Heart left ventricle (tissue), 13 donors: ENCODE results near the gene RPRD1B.

Experiments used
- POLR2A ChIP-seq, 2 donors: fragments of 450-650 bp; IDR thresholded peaks; one replicate each; pipeline ENCODE4 v1.6.1; 2017; ENCODE audit warnings: antibody characterized with exemption in 2 of 2, mild to moderate bottlenecking in 2 of 2, moderate library complexity in 2 of 2
- TF ChIP-seq, protein P1 (sequence below), 12 donors: fragments of 200-600 bp; sonication (generic) in 4 of 12; IDR thresholded peaks; one replicate each; pipeline versions ENCODE4 v1.5.0 to v1.8.0; 2018 to 2022; ENCODE audit warnings: antibody characterized with exemption in 12 of 12, mild to moderate bottlenecking in 5 of 12
- donor health status: ischemic (EF 13 %, LVEDD 7.1; RV severe dilation, severe dysfunction).
- donor health status: DM: no; HTN: yes; CAD: no.
- donor health status: DM: no; HTN: no; CAD: no.
- donor health status: ischemic (EF 25% LVEDD 6.9; RV normal size, moderate dysfunction).
- donor health status: ischemic (EF 25% LVEDD 5.7; RV mildly dilated, moderate dysfunction).
- donor health status: ischemic (EF 35%, LVEDD 5.7; RV mildly dilated, moderate dysfunction).
- donor health status: nonischemic (EF 11% LVEDD 7.7; RV severe dilation, severe dysfunction).
- donor health status: DM: yes; HTN: yes; CAD: no.
- donor health status: PGD.
- donor health status: ischemic (EF 29% LVEDD 5.4; RV normal size, mild dysfunction).
- donor health status: nonischemic (EF 23%, LVEDD 6.1; RV moderate dilation, normal function).

DNA sequence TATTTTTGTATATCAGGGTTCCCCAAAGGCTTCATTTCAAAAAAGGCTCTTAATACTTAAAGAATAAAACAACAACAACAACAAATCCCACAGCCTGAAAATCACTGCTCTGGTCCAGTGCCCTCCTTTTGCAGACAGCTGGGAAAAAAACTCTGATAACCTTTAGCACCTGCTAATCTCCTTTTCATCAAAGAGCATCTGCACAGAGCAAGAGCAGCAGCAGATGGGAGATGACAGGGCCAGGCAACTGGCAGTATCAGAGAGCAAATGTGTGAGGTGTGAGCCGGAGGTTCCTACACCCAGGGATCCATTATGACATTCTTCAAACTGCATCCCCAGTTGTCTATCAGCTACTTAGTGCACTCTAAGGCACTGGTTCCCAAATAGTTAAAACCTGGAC lies 26.0 kb upstream of the RPRD1B start:
- TF ChIP-seq, protein P1, sequence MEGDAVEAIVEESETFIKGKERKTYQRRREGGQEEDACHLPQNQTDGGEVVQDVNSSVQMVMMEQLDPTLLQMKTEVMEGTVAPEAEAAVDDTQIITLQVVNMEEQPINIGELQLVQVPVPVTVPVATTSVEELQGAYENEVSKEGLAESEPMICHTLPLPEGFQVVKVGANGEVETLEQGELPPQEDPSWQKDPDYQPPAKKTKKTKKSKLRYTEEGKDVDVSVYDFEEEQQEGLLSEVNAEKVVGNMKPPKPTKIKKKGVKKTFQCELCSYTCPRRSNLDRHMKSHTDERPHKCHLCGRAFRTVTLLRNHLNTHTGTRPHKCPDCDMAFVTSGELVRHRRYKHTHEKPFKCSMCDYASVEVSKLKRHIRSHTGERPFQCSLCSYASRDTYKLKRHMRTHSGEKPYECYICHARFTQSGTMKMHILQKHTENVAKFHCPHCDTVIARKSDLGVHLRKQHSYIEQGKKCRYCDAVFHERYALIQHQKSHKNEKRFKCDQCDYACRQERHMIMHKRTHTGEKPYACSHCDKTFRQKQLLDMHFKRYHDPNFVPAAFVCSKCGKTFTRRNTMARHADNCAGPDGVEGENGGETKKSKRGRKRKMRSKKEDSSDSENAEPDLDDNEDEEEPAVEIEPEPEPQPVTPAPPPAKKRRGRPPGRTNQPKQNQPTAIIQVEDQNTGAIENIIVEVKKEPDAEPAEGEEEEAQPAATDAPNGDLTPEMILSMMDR (IDR thresholded peaks at IDR 0.05) = no peak
- TF ChIP-seq POLR2A (IDR thresholded peaks at IDR 0.05) = no peak
